K562 (cell line): ENCODE measurements around the gene COL5A1. TPM values are rescaled to one million over a fixed set of nuclear protein-coding genes. Genes with fewer than 3 reads are reported as not detected.

Source experiments
- ATAC-seq: fragments of 200-7000 bp; cut with Tn5 transposase; 3 replicates; pipeline ENCODE4 v1.9.1; 2020; ENCODE audit warnings: moderate library complexity
- BruUV-seq: library from RNA; stranded (reverse); fragments of 400-500 nt; replicated peaks from 2 replicates; lab custom pipeline; 2021; lab: Mats Ljungman, UMichigan
- CTCF ChIA-PET: fragments of 300-600 bp; formaldehyde crosslinking; extraction: SDS; loops from one replicate; lab custom pipeline; 2021; ENCODE audit warnings: low intra/inter-chr PET ratio; lab: Yijun Ruan, JAX
- POLR2A ChIA-PET: fragments of 300-600, 350-650 bp; sonication (Branson Sonifier 250); formaldehyde crosslinking; extraction: SDS; loops from one replicate; lab custom pipeline; 2021; ENCODE audit warnings: antibody characterized with exemption, inconsistent platforms; lab: Yijun Ruan, JAX
- DNase-seq, 4 experiments: peaks; one replicate each; pipeline versions ENCODE4 v3.0.0 to v3.0.0-alpha.2; 2011 to 2018; ENCODE audit warnings: low spot score in 3 of 4, mixed read lengths in 3 of 4; ENCODE audit errors: extremely low read depth in 1 of 4
- FAIRE-seq: peaks from 2 replicates; lab custom pipeline; 2011; peaks lifted over from hg19 to GRCh38; lab: Jason Lieb, UNC
- H2AFZ ChIP-seq: 2 replicates; pipeline ENCODE4 v1.6.0; 2011; ENCODE audit warnings: low read depth, low read length, control low read depth, inconsistent platforms
- H3K27ac ChIP-seq: fragments of 200-600 bp; 3 replicates; pipeline ENCODE4 v1.8.0; 2011; ENCODE audit warnings: low read depth, mild to moderate bottlenecking, control low read depth, inconsistent platforms, low read length, moderate library complexity, mixed read lengths; ENCODE audit errors: extremely low read depth
- H3K27me3 ChIP-seq, 2 experiments: fragments of 300-600 bp in 1 of 2; 2 replicates in 1 of 2; 3 replicates in 1 of 2; pipeline versions ENCODE4 v1.6.0 to v1.8.0; 2011; ENCODE audit warnings: inconsistent platforms in 2 of 2, low read length in 2 of 2, mild to moderate bottlenecking in 1 of 2, mixed read lengths in 1 of 2, moderate library complexity in 1 of 2; ENCODE audit not compliant: control insufficient read depth in 2 of 2, insufficient read depth in 2 of 2
- H3K36me3 ChIP-seq: fragments of 300-600 bp; 3 replicates; pipeline ENCODE4 v1.8.0; 2011; ENCODE audit warnings: mild to moderate bottlenecking, low read length, inconsistent platforms; ENCODE audit not compliant: control insufficient read depth, insufficient read depth
- H3K4me1 ChIP-seq, 2 experiments: fragments of 200-600 bp in 1 of 2; replicated peaks in 1 of 2; 2 replicates in 1 of 2; 3 replicates in 1 of 2; pipeline versions ENCODE4 v1.5.1 to v1.8.0; 2011; ENCODE audit warnings: inconsistent platforms in 2 of 2, low read length in 2 of 2, mild to moderate bottlenecking in 1 of 2, mixed read lengths in 1 of 2, moderate library complexity in 1 of 2; ENCODE audit not compliant: control insufficient read depth in 2 of 2, insufficient read depth in 2 of 2
- H3K4me2 ChIP-seq: 2 replicates; pipeline ENCODE4 v1.6.1; 2011; ENCODE audit warnings: low read length, control low read depth, inconsistent platforms, mixed read lengths; ENCODE audit not compliant: insufficient read depth
- H3K4me3 ChIP-seq: fragments of 200-600 bp; sonication (generic), shearing (Covaris generic); 2 replicates; pipeline ENCODE4 v1.5.1; 2016; ENCODE audit warnings: control low read depth, inconsistent platforms
- H3K79me2 ChIP-seq: fragments of 200-600 bp; 3 replicates; pipeline ENCODE4 v1.8.0; 2011; ENCODE audit warnings: low read length, inconsistent platforms; ENCODE audit not compliant: control insufficient read depth, insufficient read depth
- H3K9ac ChIP-seq, 2 experiments: 2 replicates each; pipeline versions ENCODE4 v1.6.0 to v1.6.1; 2011; ENCODE audit warnings: low read depth in 2 of 2, low read length in 2 of 2, control low read depth in 1 of 2, inconsistent platforms in 1 of 2, mild to moderate bottlenecking in 1 of 2, mixed read lengths in 1 of 2; ENCODE audit not compliant: insufficient read depth in 1 of 2
- H3K9me1 ChIP-seq: one replicate; pipeline ENCODE4 v1.6.0; 2011; ENCODE audit warnings: inconsistent platforms, mild to moderate bottlenecking, low read length, moderate library complexity; ENCODE audit not compliant: control insufficient read depth, insufficient read depth
- H3K9me3 ChIP-seq: replicated peaks from 2 replicates; pipeline ENCODE4 v1.5.1; 2011; ENCODE audit warnings: low read depth, low read length, inconsistent platforms; ENCODE audit not compliant: control insufficient read depth, insufficient read depth
- H4K20me1 ChIP-seq: replicated peaks from 2 replicates; pipeline ENCODE4 v1.6.1; 2011; ENCODE audit warnings: low read length, inconsistent platforms, mixed read lengths; ENCODE audit not compliant: control insufficient read depth, insufficient read depth
- CBX5 ChIP-seq: IDR thresholded peaks from 2 replicates; pipeline ENCODE4 v1.6.1; 2014; ENCODE audit warnings: low read depth, borderline replicate concordance
- HDAC2 ChIP-seq: fragments of 450-650 bp; IDR thresholded peaks from 2 replicates; pipeline ENCODE4 v1.6.1; 2016; ENCODE audit warnings: mild to moderate bottlenecking
- NR2C1 ChIP-seq, 2 experiments: fragments of 450-650 bp; IDR thresholded peaks; 2 replicates each; pipeline ENCODE4 v1.6.1; 2017; ENCODE audit warnings: mild to moderate bottlenecking in 2 of 2, antibody characterized with exemption in 1 of 2, inconsistent platforms in 1 of 2, missing compliant biosample characterization in 1 of 2, missing genetic modification characterization in 1 of 2
- RERE ChIP-seq: sonication (generic); formaldehyde crosslinking; IDR thresholded peaks from 2 replicates; pipeline ENCODE4 v1.8.0; 2023; ENCODE audit warnings: missing genetic modification reagents, mild to moderate bottlenecking, borderline replicate concordance
- SMAD1 ChIP-seq: fragments of 150-350 bp; IDR thresholded peaks from 2 replicates; pipeline ENCODE4 v1.6.1; 2014; ENCODE audit warnings: low read length, low read depth; ENCODE audit not compliant: partially characterized antibody
- WGBS: fragments of 100-300 bp; shearing (Covaris generic); methylation state at CpG from one replicate; pipeline ENCODE4 v1.1.6; 2016; ENCODE audit warnings: low coverage, mixed read lengths; ENCODE audit not compliant: insufficient coverage; ENCODE audit errors: missing lambda C conversion rate; 5-methylcytosine and 5-hydroxymethylcytosine counted together
- in situ Hi-C: fragments of 300-500 bp; cut with MboI; formaldehyde crosslinking; loops from 4 replicates; pipeline ENCODE4 v1.15.0; 2018; ENCODE audit warnings: inconsistent platforms, mixed read lengths
- intact Hi-C: fragments of 100-400 bp; cut with micrococcal nuclease; formaldehyde crosslinking; loops from 2 replicates; pipeline ENCODE4 v1.14.2; 2022
- polyA plus RNA-seq, 8 experiments: library from polyadenylated mRNA; depleted of rRNA in 4 of 8; stranded (reverse) in 5 of 8; unstranded in 3 of 8; fragments of >200 nt; fragmentation: Nextera tagmentation in 2 of 8; fragmentation: Illumina TruSeq in 1 of 8; extraction: Ambion mirVana in 2 of 8; extraction: Trizol in 1 of 8; gene quantifications; 2 replicates each; pipeline versions ENCODE4 v1.2.1 to v1.2.3, GENCODE V29; 2011 to 2014; ENCODE audit warnings: inconsistent platforms in 1 of 8, missing spikeins in 1 of 8
- total RNA-seq, 7 experiments: library from RNA; depleted of rRNA in 6 of 7; stranded (reverse); fragments of >200 nt in 6 of 7; fragmentation: Illumina TruSeq in 2 of 7; extraction: Trizol in 2 of 7; gene quantifications; 2 replicates each; pipeline versions ENCODE4 v1.2.1 to v1.2.3, GENCODE V29; 2011 to 2021; ENCODE audit warnings: low replicate concordance in 1 of 7
- TF ChIP-seq, protein P1 (sequence below): fragments of 450-650 bp; formaldehyde crosslinking; IDR thresholded peaks from 2 replicates; pipeline ENCODE4 v1.4.0; 2022; ENCODE audit warnings: missing genetic modification characterization

The COL5A1 gene
- total and polyA plus RNA-seq, 9 of the 15 experiments (the other 6 are each of a cell fraction or from before 2014, with no cell fraction given) = under 0.01 to 0.13 (median 0.04) TPM; not detected in 6

DNA sequence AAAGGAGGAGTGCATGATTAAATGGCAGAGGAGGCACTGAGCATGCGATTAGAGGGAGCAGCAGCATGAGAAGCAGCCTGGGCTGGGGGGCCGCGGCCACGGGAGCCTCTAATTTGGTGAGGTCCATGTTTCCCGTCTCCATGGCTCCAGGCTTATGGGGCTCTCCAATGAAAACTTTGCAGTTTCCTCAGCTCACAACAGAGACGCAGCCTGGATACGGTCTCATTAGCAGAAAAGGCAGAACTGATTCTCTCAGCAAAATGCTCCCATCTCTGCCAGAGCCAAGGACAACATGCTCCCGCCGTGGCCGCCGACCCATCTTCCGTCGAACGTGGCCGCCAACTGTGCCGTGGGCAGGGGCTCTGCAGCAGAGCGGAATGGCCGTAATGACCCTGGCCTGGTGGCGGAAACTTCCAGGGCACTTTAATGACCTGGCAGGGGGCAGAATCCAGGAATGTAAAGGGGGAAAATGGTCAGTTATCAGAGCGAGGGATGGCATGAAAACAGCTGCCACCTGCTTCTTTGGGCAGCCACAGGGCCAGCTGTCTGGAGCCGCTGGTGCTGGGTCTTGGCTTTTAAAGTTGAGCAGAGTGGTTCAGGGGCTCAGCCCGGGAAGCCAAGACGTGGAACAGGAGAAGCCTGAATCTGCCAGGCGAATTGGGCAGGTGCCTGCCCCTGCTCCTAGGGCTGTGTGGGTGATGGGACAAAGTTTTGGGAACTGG lies 76.5 kb downstream of the COL5A1 start:
- no peak overlapping the region for H3K27ac ChIP-seq
- no peaks in the 10 kb centered on the region for H3K9me3 ChIP-seq
- WGBS = under 1% methylated on average over 24 of the region's 24 CpGs
- no peaks in the 10 kb centered on the region for H3K79me2 ChIP-seq
- H3K27me3 ChIP-seq = peaks cover 0 to 35% of the 10 kb centered on the region in 2 experiments; a peak in 3 of 5 replicates
- H3K4me1 ChIP-seq = no peaks in the 10 kb centered on the region
- POLR2A ChIA-PET = interaction anchor here (0.6 kb wide), 1 partner anchor 19 kb away, joined by 3 read pairs; no protein-coding TSS in a partner anchor
- in situ Hi-C loops (no loop called here), intact Hi-C loops (no loop called here)
- no peak for DNase-seq
- no peak overlapping the region for H3K4me2 ChIP-seq
- CTCF ChIA-PET = no interaction called here
- TF ChIP-seq HDAC2 (no peak), RERE (no peak), CBX5 (no peak), SMAD1 (no peak), NR2C1 (IDR thresholded peaks at IDR 0.05) (no peak), NR2C1 (tag; IDR thresholded peaks at IDR 0.05) (no peak)
- TF ChIP-seq, protein P1, sequence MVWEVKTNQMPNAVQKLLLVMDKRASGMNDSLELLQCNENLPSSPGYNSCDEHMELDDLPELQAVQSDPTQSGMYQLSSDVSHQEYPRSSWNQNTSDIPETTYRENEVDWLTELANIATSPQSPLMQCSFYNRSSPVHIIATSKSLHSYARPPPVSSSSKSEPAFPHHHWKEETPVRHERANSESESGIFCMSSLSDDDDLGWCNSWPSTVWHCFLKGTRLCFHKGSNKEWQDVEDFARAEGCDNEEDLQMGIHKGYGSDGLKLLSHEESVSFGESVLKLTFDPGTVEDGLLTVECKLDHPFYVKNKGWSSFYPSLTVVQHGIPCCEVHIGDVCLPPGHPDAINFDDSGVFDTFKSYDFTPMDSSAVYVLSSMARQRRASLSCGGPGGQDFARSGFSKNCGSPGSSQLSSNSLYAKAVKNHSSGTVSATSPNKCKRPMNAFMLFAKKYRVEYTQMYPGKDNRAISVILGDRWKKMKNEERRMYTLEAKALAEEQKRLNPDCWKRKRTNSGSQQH = no peak
- H3K9me1 ChIP-seq = no peaks in the 10 kb centered on the region
- no TSS peak for BruUV-seq
- no peak overlapping the region for H3K9ac ChIP-seq
- no peak overlapping the region for H3K4me3 ChIP-seq
- no peaks in the 10 kb centered on the region for H3K36me3 ChIP-seq
- H4K20me1 ChIP-seq = no peaks in the 10 kb centered on the region
- no peak for ATAC-seq
- H2AFZ ChIP-seq = no peak overlapping the region
- no peak for FAIRE-seq
